HEK293 (cell line): ENCODE measurements around the gene LVRN.

Experiments
- CTCF ChIA-PET: fragments of 350-600 bp; formaldehyde crosslinking; extraction: SDS; loops from one replicate; lab custom pipeline; 2021; ENCODE audit warnings: antibody characterized with exemption; lab: Yijun Ruan, JAX
- POLR2A ChIA-PET: fragments of 300-600 bp; formaldehyde crosslinking; extraction: SDS; loops from one replicate; lab custom pipeline; 2020; ENCODE audit warnings: antibody characterized with exemption, inconsistent platforms; lab: Yijun Ruan, JAX
- H3K27ac ChIP-seq: fragments of 200-500 bp; sonication (Bioruptor generic); 2 replicates; pipeline ENCODE4 v1.5.1; 2014; ENCODE audit warnings: low read depth, low read length, control low read depth, inconsistent platforms; ENCODE audit errors: extremely low read depth
- H3K36me3 ChIP-seq, 2 experiments: fragments of 200-500 bp in 1 of 2; sonication (Bioruptor generic) in 1 of 2; 1 replicate in 1 of 2; 2 replicates in 1 of 2; pipeline ENCODE4 v1.5.1; 2014 to 2017; ENCODE audit warnings: inconsistent platforms in 2 of 2, low read length in 2 of 2; ENCODE audit not compliant: control insufficient read depth in 2 of 2, insufficient read depth in 1 of 2
- H3K4me1 ChIP-seq: fragments of 200-500 bp; sonication (Bioruptor generic); 2 replicates; pipeline ENCODE4 v1.5.1; 2014; ENCODE audit warnings: mild to moderate bottlenecking, low read length, inconsistent platforms; ENCODE audit not compliant: control insufficient read depth, insufficient read depth
- H3K4me3 ChIP-seq: 2 replicates; pipeline ENCODE4 v1.5.1; 2011; ENCODE audit warnings: low read depth, mild to moderate bottlenecking, control low read depth, low read length, moderate library complexity
- H3K9me3 ChIP-seq: fragments of 200-500 bp; sonication (Bioruptor generic); 2 replicates; pipeline ENCODE4 v1.5.1; 2014; ENCODE audit warnings: low read depth, low read length, inconsistent platforms; ENCODE audit not compliant: control insufficient read depth, insufficient read depth
- GFI1B ChIP-seq: fragments of 450-650 bp; formaldehyde crosslinking; IDR thresholded peaks from 2 replicates; pipeline ENCODE4 v1.5.1; 2016; ENCODE audit warnings: missing biosample characterization, missing genetic modification characterization
- GLI2 ChIP-seq: fragments of 450-650 bp; formaldehyde crosslinking; IDR thresholded peaks from 2 replicates; pipeline ENCODE4; 2017; ENCODE audit warnings: missing biosample characterization, missing genetic modification characterization, low read depth, borderline replicate concordance
- GLIS2 ChIP-seq: fragments of 450-650 bp; formaldehyde crosslinking; IDR thresholded peaks from 2 replicates; pipeline ENCODE4 v1.5.1; 2016; ENCODE audit warnings: missing biosample characterization, missing genetic modification characterization
- KLF7 ChIP-seq: fragments of 450-650 bp; formaldehyde crosslinking; IDR thresholded peaks from 2 replicates; pipeline ENCODE4 v1.5.1; 2016; ENCODE audit warnings: missing biosample characterization, missing genetic modification characterization, borderline replicate concordance
- PRDM10 ChIP-seq: fragments of 450-650 bp; formaldehyde crosslinking; IDR thresholded peaks from 2 replicates; pipeline ENCODE4 v1.5.1; 2016; ENCODE audit warnings: missing biosample characterization, missing genetic modification characterization
- SP3 ChIP-seq: fragments of 450-650 bp; formaldehyde crosslinking; IDR thresholded peaks from 2 replicates; pipeline ENCODE4 v1.5.1; 2016; ENCODE audit warnings: missing biosample characterization, missing genetic modification characterization
- TCF7L2 ChIP-seq: IDR thresholded peaks from 2 replicates; pipeline ENCODE4 v1.6.1; 2011; ENCODE audit warnings: low read depth, mild to moderate bottlenecking, inconsistent platforms, low read length, moderate library complexity, borderline replicate concordance
- ZBTB48 ChIP-seq: fragments of 450-650 bp; formaldehyde crosslinking; IDR thresholded peaks from 2 replicates; pipeline ENCODE4 v1.5.1; 2016; ENCODE audit warnings: missing biosample characterization, missing genetic modification characterization
- ZEB2 ChIP-seq: fragments of 450-650 bp; formaldehyde crosslinking; IDR thresholded peaks from 2 replicates; pipeline ENCODE4 v1.5.1; 2016; ENCODE audit warnings: missing biosample characterization, missing genetic modification characterization
- ZFP41 ChIP-seq: fragments of 450-650 bp; formaldehyde crosslinking; IDR thresholded peaks from 2 replicates; pipeline ENCODE4 v1.5.1; 2016; ENCODE audit warnings: missing biosample characterization, missing genetic modification characterization, borderline replicate concordance
- ZNF132 ChIP-seq: fragments of 450-650 bp; formaldehyde crosslinking; IDR thresholded peaks from 2 replicates; pipeline ENCODE4 v1.5.1; 2017; ENCODE audit warnings: missing biosample characterization, missing genetic modification characterization, borderline replicate concordance
- ZNF248 ChIP-seq: fragments of 450-650 bp; formaldehyde crosslinking; IDR thresholded peaks from 2 replicates; pipeline ENCODE4 v1.5.1; 2017; ENCODE audit warnings: missing biosample characterization, missing genetic modification characterization
- ZNF280C ChIP-seq: fragments of 450-650 bp; formaldehyde crosslinking; IDR thresholded peaks from 2 replicates; pipeline ENCODE4 v1.5.1; 2016; ENCODE audit warnings: missing biosample characterization, missing genetic modification characterization
- ZNF341 ChIP-seq: fragments of 450-650 bp; formaldehyde crosslinking; IDR thresholded peaks from 2 replicates; pipeline ENCODE4; 2016; ENCODE audit warnings: low read depth, missing biosample characterization, missing genetic modification characterization
- ZNF404 ChIP-seq: fragments of 450-650 bp; formaldehyde crosslinking; IDR thresholded peaks from 2 replicates; pipeline ENCODE4 v1.5.1; 2017; ENCODE audit warnings: missing biosample characterization, missing genetic modification characterization
- ZNF426 ChIP-seq: fragments of 450-650 bp; formaldehyde crosslinking; IDR thresholded peaks from 2 replicates; pipeline ENCODE4 v1.5.1; 2017; ENCODE audit warnings: missing biosample characterization, missing genetic modification characterization, mild to moderate bottlenecking, inconsistent platforms, moderate library complexity
- ZNF510 ChIP-seq: fragments of 450-650 bp; formaldehyde crosslinking; IDR thresholded peaks from 2 replicates; pipeline ENCODE4 v1.5.1; 2018; ENCODE audit warnings: mild to moderate bottlenecking, missing genetic modification characterization, missing biosample characterization; ENCODE audit not compliant: insufficient replicate concordance
- ZNF571 ChIP-seq: fragments of 450-650 bp; formaldehyde crosslinking; IDR thresholded peaks from 2 replicates; pipeline ENCODE4 v1.5.0; 2017; ENCODE audit warnings: missing biosample characterization, missing genetic modification characterization
- ZNF624 ChIP-seq: fragments of 450-650 bp; formaldehyde crosslinking; IDR thresholded peaks from 2 replicates; pipeline ENCODE4 v1.5.1; 2017; ENCODE audit warnings: missing biosample characterization, missing genetic modification characterization
- ZNF792 ChIP-seq: fragments of 450-650 bp; formaldehyde crosslinking; IDR thresholded peaks from 2 replicates; pipeline ENCODE4 v1.5.1; 2016; ENCODE audit warnings: missing biosample characterization, missing genetic modification characterization
- ZNF837 ChIP-seq: fragments of 450-650 bp; formaldehyde crosslinking; IDR thresholded peaks from 2 replicates; pipeline ENCODE4 v1.5.1; 2016; ENCODE audit warnings: missing biosample characterization, missing genetic modification characterization
- ZSCAN18 ChIP-seq: fragments of 450-650 bp; formaldehyde crosslinking; IDR thresholded peaks from 2 replicates; pipeline ENCODE4 v1.5.1; 2016; ENCODE audit warnings: missing biosample characterization, missing genetic modification characterization
- ZSCAN5A ChIP-seq: fragments of 450-650 bp; formaldehyde crosslinking; IDR thresholded peaks from 2 replicates; pipeline ENCODE4 v1.5.1; 2016; ENCODE audit warnings: missing biosample characterization, missing genetic modification characterization

LVRN gene

GRCh38 chr5:115936031-115936430 is 26.2 kb upstream of the LVRN start:
- Histone ChIP-seq H3K27ac (no peak overlapping the region), H3K4me3 (no peak overlapping the region)
- TF ChIP-seq ZNF280C (tag by site-specific recombination), result no peak
- TF ChIP-seq GLI2 (tag by site-specific recombination), result no peak
- no peak for TF ChIP-seq ZNF341 (tag by site-specific recombination)
- no peak for TF ChIP-seq PRDM10 (tag by site-specific recombination)
- no peak for TF ChIP-seq ZNF132 (tag by site-specific recombination)
- TF ChIP-seq, all 188 proteins: peak for 0
- Histone ChIP-seq H3K9me3 (no peaks in the 10 kb centered on the region), H3K36me3 (no peaks in the 10 kb centered on the region), H3K4me1 (no peaks in the 10 kb centered on the region)
- POLR2A ChIA-PET, result no interaction called here
- CTCF ChIA-PET, result no interaction called here

GRCh38 chr5:115939059-115939458 is 23.2 kb upstream of the LVRN start:
- CTCF ChIA-PET, result no interaction called here
- H3K9me3 ChIP-seq, result no peaks in the 10 kb centered on the region
- TF ChIP-seq ZNF426 (tag by site-specific recombination), result no peak
- no peak for TF ChIP-seq GLIS2 (tag by site-specific recombination)
- no peak for TF ChIP-seq SP3 (tag by site-specific recombination)
- TF ChIP-seq ZNF248 (tag by site-specific recombination), result no peak
- no peak for TF ChIP-seq ZSCAN5A (tag by site-specific recombination)
- no peak for TF ChIP-seq ZNF404 (tag by site-specific recombination)
- TF ChIP-seq, all 188 proteins: peak for 0
- H3K27ac ChIP-seq, result no peak overlapping the region
- POLR2A ChIA-PET, result no interaction called here
- no peaks in the 10 kb centered on the region for H3K36me3 ChIP-seq
- H3K4me3 ChIP-seq, result no peak overlapping the region
- no peaks in the 10 kb centered on the region for H3K4me1 ChIP-seq

GRCh38 chr5:115940080-115940810 is 22.0 kb upstream of the LVRN start:
- H3K4me3 ChIP-seq, result no peak overlapping the region
- no peaks in the 10 kb centered on the region for H3K36me3 ChIP-seq
- H3K4me1 ChIP-seq, result no peaks in the 10 kb centered on the region
- ChIA-PET POLR2A (interaction anchor here (0.6 kb wide), 1 partner anchor 39 kb away, joined by 3 read pairs; no protein-coding TSS in a partner anchor), CTCF (no interaction called here)
- no peaks in the 10 kb centered on the region for H3K9me3 ChIP-seq
- no peak overlapping the region for H3K27ac ChIP-seq
- TF ChIP-seq ZNF571 (tag by site-specific recombination), result no peak
- TF ChIP-seq ZSCAN18 (tag by site-specific recombination), result no peak
- TF ChIP-seq KLF7, result no peak
- no peak for TF ChIP-seq ZFP41 (tag by site-specific recombination)
- TF ChIP-seq ZNF837 (tag by site-specific recombination), result no peak
- no peak for TF ChIP-seq GLI2 (tag by site-specific recombination)
- TF ChIP-seq ZEB2, result no peak
- TF ChIP-seq GFI1B (tag by site-specific recombination), result no peak
- no peak for TF ChIP-seq TCF7L2
- TF ChIP-seq ZBTB48 (tag by site-specific recombination), result no peak
- TF ChIP-seq ZNF624 (tag by site-specific recombination), result no peak
- no peak for TF ChIP-seq ZNF792 (tag by site-specific recombination)
- no peak for TF ChIP-seq ZNF510
